NOMO-1 (cell line): ENCODE data around the gene HTR3A.

Experiments
- DNase-seq, 2 experiments: peaks; one replicate each; lab custom pipeline; 2025; ENCODE audit not compliant: unreplicated experiment in 2 of 2; lab: John Stamatoyannopoulos, UW

HTR3A gene

GRCh38 chr11:114016986-114017385 lies 42.1 kb downstream of the HTR3A start:
- no peak for DNase-seq

GRCh38 chr11:114017723-114018122 lies 42.8 kb downstream of the HTR3A start:
- no peak for DNase-seq

GRCh38 chr11:114019046-114019445 lies 44.1 kb downstream of the HTR3A start:
- no peak for DNase-seq

- DNase-seq, result no peak
These were observed 44.7 kb downstream of the HTR3A start for GRCh38 chr11:114019574-114019973.

GRCh38 chr11:114025329-114025907 lies 50.5 kb downstream of the HTR3A start:
- no peak for DNase-seq

- no peak for DNase-seq
These were observed 51.4 kb downstream of the HTR3A start for GRCh38 chr11:114026355-114026754.

GRCh38 chr11:114027391-114027790 lies 52.5 kb downstream of the HTR3A start:
- no peak for DNase-seq

- DNase-seq, result no peak
These were observed 53.0 kb downstream of the HTR3A start for GRCh38 chr11:114027926-114028325.

GRCh38 chr11:114031246-114031966 lies 56.5 kb downstream of the HTR3A start:
- DNase-seq, result no peak

GRCh38 chr11:114031967-114032320 lies 57.0 kb downstream of the HTR3A start:
- no peak for DNase-seq

GRCh38 chr11:114033066-114033465 lies 58.2 kb downstream of the HTR3A start:
- no peak for DNase-seq

- no peak for DNase-seq
These were observed 58.7 kb downstream of the HTR3A start for GRCh38 chr11:114033572-114033971.

- DNase-seq, result no peak
These were observed 60.0 kb downstream of the HTR3A start for GRCh38 chr11:114034956-114035355.

- peak; percentile 37 to 49 for DNase-seq
These were observed 61.4 kb downstream of the HTR3A start for GRCh38 chr11:114036147-114036811.

GRCh38 chr11:114036958-114037357 lies 62.0 kb downstream of the HTR3A start:
- no peak for DNase-seq

- DNase-seq, result no peak
These were observed 64.6 kb downstream of the HTR3A start for GRCh38 chr11:114039551-114039950.
